Nucleus accumbens (tissue), 56 donors: ENCODE measurements around the gene TPD52L1.

Experiments
- DNase-seq, 56 donors: peaks; one replicate each; lab custom pipeline; 2025; lab: John Stamatoyannopoulos, UW

The TPD52L1 gene

DNA sequence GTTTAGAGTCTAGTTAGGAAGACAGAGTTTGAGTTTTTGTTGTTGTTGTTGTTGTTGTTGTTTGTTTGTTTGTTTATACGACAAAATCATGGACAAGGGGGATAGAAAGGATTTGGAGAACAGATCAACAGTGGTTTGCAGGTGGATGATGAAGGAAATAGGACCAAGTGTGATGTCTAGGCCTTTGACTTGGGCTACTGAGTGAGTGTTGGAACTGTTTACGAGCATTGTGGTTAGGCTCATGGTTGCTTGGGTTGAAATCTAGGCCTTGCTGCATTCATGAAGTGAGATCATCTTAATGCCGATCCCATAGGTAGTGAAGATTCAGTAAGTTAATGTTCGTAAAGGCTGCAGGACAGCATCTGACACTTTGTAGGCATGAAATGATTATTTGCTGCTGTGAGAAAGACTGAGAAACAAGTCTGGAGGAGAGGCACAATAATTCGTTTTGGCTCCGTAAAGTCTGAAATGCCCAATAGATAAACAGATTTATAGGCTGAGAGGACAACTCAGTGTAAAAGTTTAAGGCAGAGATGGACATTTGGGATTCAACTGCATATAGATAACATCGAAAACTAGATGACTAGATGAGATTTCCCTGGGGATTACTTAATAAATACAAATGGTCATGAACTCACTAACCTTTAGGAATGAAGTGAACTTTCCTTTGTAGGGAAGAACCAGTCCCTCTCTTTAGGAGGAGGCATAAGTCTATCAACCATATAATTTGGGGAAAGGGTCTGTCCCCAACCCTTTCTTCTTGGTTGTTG is 78.2 kb downstream of the TPD52L1 start:
- no peak for DNase-seq

DNA sequence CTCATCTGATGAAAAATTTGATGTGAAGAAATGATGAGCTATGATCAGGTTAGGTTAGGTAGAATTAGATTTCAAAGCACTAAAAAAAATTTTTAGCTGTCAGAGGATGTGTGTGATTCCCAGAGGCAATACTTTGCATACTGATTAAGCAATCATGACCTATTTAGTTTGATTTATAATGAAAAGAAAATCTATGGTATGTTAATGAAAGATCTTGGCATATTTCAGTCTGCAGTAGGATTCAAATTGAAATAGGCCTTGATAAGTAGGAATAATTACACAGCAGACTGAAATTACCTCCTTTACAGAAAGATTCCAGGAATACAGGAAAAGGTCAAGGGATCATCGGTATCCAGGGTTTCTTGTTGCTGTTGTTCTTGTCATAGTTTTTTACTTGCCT is 78.9 kb downstream of the TPD52L1 start:
- DNase-seq: no peak

DNA sequence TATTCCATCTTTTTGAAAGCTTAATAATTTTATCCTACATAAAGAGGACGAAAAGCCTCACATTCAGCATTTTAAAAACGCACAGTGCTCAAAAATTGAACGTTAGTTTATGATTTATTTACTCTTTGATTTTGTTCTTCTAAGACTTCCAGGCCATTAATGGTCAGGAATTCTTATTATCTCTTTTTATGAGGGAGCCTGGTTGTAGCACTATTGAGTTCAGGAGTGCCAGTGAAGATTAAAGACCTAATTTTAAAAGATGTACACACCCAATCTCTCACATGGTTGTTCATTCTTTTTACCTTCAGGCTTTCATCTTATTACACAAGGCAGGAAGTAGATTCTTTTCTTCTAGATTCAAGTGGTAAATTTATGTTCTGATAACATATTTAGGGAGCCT is 79.6 kb downstream of the TPD52L1 start:
- DNase-seq: no peak

DNA sequence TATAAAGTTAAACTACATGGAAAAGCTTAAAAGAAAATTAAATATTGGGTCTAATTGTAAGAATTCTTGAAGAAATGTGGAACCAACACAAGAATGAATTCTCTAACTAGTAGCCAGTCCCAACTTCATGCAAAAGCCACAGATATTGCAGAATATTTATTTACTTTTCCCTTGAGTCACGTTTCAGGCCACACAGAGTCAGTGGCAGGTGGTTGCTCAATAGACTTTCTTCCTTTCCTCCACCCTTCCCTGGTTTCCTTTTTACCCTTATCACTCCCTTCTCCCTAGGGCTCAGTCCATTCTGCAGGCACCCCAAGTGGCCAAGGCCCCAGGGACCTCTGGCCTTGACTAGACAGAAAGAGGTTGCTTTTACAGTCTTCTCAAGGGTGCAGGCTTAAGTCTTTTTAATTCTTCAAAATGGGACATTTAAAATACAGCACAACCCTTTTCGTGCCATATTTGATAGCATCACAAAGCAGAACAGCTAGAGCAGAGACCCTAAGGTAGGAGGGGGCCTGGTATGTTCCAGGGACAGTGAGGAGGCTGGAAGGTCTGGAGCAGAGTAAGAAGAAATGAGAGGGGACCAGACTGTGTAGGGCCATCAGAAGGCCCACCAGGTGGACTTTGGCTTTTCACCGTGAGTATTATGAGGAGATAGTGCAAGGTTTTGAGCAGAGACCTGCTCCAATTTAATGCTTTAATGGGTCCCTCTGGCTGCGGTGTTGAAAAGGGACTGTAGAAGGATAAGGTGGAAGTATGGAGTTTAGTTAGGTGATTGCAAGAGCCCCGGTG is 83.2 kb downstream of the TPD52L1 start:
- DNase-seq: no peak

DNA sequence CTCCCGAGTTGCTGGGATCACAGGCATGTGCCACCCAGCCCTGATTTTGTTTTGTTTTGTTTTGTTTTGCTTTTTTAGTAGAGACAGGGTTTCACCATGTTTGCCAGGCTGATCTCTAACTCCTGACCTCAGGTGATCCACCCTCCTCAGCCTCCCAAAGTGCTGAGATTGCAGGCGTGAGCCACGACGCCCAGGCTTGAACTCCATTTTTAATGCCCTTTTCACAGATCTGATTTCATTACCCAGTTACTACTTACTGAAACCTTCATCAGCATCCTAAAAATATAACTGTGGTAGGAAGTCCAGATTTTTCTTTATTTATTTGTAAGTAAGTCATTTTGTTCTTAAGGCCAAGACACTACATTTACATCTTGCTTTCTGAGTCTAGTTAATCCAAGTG is 84.2 kb downstream of the TPD52L1 start:
- DNase-seq: no peak

DNA sequence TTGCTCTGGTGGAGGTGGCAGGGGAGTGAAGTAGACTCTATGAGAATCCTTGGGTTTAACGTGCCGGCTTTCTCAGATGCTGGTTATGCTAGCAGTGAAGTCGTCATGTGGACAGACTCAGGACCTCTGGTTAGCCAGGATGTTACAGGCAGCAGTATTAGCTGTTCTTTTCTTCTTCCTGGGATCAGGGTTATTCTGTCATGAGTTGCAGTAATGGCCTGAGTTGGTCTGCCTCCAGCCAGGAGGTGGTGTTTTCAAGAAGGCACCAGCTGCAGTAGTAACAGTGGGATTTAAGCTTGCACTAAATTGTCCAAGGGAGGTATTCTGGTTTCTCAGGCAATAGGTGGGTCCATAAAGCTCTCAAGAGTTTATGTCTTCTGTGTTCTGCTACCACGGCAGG is 91.5 kb downstream of the TPD52L1 start:
- DNase-seq: no peak

DNA sequence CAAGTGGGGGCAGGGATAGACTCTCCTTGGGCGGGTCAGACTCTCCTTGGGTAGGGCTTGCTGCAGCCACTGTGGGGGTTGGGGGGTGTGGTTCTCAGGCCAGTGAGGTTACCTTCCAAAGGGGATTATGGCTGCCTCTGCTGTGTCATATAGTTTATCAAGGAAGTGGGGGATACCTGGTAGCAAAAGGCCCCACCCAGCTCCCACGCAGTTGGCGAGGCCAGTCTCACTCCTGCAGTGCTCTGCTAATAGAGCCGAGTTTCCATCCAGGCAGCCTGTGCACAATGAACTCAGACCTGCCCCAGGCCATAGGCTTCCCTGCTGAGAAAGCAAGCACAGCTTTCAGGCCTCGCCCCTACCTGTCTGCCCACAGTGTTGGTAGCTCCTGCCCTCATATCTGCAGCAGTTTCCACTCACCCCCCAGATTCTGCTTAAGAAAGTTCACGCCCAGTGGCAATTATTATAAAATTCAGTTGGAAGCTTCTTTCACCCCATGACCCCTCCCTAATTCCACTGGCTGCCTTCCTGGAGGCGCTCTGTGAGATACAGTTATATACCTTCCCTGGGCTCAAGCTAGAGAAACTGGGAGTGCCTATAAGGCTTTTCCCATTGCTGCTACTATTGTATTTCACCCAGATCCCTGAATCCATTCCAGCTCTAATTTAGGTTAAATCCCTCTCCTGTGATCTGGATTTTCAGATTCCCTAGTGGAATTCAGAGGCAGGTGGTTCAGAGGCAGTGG is 92.1 kb downstream of the TPD52L1 start:
- no peak for DNase-seq

DNA sequence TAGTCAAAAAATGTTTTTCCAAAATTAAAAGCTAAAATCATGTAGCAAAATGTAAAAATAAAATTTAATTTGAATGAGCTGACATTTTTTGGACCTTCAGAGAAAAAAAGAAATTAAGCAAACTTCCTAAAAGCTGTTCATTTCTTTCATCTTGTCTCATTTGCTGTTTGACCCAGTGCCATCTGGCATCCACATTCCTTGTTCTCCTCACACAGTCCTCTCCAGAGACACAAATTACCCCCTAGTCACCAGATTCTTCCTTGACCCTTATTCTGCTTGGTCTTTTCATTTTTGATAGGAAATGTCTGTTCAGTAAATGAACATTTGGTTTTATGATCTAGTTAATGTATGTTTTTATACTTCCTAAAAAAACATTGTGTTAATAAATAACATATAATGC is 93.0 kb downstream of the TPD52L1 start:
- no peak for DNase-seq

DNA sequence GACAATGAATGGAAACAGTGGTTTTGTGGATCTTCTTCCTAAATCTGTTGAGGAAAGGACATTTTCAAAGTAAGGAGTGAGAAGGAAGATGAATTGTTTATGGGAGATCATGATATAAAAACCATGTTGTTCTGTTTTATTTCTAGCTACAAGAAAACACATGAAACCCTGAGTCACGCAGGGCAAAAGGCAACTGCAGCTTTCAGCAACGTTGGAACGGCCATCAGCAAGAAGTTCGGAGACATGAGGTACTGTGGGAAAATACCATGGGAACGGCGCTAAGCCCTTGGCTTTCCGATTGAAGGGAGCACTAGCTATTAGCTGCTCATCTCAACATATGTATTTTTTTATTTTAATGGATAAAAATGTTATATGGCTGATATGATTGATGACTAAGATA is 94.6 kb downstream of the TPD52L1 start:
- DNase-seq: no peak

DNA sequence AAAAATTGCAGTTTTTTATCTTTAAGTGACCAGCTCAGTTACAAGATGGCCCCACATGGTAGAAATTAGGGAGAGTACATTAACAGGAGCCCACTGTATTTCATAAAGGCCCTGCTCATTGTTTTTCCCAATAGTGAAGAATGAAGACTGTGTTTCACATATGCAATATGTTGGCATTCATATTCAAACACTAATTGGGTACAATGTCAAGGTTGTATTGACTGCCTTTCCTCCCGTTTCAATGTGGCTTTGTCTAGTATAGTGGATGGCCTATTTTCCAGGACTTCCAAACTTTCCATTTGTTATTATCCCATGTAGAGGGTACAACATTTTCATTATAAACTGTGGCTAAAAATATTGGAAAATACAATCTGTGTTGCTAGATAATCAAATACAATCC is 96.9 kb downstream of the TPD52L1 start:
- DNase-seq: no peak

DNA sequence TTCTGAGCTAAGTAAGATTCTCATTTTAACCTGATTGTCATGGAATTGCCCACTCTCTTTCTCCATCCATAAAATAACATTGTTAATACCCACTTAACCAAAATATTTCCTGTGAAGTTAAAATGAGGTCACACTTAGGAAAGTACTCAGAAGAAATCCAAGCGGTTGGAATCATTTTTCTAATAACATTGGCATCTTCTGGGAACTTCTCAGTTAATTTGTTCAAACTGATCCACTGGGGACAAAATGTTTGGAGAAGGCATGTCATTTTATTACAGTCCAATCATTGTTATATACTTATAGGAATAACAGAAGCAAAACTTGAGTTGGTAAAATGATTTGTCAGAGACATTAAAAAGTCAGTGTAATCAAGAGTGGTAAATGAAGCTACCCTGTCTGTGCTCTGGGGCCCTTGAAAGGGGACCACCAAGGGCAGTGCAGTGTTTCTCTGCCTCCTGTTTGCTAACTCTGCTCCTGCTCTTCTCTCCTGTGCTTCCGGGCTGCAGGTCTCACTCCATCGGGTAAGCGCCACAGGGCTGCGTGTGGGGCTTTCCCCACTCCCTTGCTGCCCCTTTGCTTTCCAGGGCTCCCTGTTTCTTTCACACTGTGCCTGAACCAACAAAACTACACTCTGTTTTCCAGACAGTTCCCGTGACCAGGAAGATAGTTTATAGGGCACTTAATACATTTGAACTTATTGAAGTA is 98.1 kb downstream of the TPD52L1 start:
- no peak for DNase-seq

DNA sequence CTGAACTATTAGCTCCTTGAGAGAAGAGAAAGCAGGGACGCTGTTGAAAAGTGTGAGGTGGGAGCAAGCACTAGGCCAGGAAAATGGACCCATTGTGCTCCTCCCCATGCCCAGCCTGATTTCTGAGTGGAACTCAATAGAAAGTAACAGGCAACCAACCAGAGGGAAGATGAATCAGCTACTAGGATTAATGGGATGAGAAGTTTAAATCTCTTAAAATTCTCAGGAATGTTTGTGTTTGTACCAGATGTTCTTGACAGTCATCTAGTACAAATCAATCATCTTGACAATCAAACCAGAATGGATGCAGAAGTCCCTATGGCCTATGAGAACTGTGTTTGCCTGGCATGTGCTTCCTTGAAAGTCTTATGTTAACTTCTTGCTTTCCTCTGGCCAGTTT is 99.3 kb downstream of the TPD52L1 start:
- no peak for DNase-seq

DNA sequence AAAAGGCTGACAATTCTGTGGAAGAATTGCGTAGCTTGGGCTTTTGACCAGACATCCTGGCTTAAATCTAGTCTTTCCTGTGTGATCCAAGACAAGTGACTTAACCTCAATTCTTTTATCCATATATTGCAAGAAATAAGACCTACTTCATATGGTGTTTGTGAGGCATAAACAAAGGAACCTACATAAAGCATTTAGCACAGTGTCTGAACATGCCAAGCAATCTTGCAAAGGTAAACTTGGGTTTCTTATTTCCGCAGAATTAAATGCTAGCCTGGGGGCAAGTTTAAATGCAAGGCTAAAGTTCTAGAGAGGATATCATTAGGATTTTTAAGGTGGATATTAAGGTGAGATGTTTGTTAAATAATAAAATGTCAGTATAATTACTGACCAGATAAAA is 100.3 kb downstream of the TPD52L1 start:
- DNase-seq: no peak

DNA sequence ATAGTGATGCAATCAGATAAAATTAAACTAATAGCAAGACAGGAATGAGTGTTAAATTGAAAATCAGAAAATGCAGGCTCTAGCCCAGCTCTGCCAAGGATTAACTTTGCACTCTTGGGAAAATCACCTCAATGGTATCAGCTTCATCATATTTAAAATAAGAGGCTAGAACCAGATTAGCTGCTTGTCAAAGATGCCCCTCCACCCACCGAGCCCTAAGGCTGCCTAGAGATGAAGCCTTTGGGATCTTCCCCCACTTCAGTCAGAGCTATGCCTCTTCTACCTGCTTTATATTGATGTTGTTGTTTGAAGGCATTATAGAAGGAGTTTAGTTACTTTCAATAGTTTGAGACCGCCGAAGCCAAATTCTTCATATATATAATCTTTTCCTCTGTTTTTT is 100.7 kb downstream of the TPD52L1 start:
- no peak for DNase-seq

DNA sequence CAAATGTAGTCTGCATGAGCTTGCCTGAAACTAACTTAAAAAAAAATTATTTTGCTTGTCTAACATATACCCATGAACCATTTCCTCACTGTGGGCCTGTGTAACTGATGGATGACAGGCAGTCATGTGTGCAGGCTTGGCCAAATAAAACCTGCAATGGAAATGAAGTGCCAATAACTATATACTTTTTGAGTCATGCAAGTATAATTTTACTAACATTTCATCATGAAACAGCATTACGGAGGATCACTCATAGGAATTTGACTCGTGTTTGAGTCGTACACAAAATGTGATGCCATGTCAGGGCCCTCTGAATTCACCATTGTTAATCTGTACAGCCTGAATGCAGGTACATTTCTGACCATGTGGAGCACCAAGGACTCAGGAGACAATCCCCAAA is 101.6 kb downstream of the TPD52L1 start:
- DNase-seq: no peak

DNA sequence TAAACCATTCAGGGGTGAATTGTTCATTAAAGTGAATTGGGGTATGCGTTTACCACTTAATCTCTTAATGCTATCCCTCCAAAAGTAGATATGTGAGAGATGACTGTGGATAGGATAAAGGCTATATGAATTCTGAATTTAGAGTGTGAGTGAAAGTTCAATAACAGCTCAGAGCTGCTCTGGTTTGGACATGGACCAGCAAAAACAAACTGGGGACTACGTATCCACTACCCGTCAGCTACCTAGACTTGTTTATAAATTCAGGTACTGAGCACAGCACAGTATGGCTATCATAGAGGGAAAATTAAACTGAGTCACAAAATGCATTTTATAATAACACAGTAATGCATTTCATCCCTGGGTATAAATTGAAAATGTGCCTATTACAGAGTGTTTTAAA is 103.8 kb downstream of the TPD52L1 start:
- DNase-seq: no peak

DNA sequence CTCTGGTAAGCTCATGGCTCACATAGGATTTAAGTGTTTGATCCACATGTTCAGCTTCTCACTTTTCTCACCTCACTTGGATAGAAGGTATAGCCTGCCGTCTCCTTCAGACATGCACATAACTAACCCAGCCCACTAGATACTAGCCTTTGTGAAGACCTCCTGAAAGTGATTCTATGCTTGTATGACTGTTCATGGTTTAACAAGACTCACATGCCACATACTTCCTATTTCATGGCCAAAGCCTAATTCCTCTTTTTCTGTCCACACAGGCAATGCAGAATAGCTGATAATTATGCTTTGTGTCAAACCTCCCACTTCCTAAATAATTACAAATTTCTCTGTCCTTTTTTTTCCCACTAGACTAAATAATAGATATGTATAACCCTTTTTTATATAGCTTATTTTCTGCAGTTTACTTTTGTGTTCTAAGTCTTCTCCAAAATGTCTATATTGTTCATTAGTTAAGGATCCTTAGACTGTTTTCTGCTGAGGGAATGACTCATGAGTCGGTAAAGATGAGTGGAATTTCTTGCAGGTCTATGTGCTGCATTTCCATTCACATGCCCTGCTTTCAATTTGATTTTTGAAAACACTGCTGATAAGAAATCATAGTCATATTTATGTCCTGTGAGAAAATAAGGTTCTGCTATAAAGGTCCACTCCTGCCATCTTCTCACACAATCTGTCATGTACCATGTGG is 105.2 kb downstream of the TPD52L1 start:
- DNase-seq: no peak

DNA sequence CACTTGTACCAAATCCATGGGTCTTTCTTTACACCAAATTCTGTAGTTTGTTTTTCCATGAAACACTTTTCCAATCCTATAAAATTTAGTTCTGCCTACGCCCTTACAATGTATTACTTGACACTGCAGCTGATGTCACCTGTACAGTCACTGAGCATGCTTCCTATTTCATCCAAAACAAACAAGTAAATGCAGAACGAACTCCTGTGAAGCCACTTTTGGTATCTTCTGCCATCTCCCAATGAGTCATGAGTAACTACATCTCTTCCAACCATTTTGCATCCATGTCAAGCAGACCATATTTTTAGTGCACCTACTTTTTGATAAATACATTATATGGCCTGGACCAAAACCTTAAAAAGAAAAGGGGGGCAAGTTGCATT is 105.8 kb downstream of the TPD52L1 start:
- DNase-seq: no peak

DNA sequence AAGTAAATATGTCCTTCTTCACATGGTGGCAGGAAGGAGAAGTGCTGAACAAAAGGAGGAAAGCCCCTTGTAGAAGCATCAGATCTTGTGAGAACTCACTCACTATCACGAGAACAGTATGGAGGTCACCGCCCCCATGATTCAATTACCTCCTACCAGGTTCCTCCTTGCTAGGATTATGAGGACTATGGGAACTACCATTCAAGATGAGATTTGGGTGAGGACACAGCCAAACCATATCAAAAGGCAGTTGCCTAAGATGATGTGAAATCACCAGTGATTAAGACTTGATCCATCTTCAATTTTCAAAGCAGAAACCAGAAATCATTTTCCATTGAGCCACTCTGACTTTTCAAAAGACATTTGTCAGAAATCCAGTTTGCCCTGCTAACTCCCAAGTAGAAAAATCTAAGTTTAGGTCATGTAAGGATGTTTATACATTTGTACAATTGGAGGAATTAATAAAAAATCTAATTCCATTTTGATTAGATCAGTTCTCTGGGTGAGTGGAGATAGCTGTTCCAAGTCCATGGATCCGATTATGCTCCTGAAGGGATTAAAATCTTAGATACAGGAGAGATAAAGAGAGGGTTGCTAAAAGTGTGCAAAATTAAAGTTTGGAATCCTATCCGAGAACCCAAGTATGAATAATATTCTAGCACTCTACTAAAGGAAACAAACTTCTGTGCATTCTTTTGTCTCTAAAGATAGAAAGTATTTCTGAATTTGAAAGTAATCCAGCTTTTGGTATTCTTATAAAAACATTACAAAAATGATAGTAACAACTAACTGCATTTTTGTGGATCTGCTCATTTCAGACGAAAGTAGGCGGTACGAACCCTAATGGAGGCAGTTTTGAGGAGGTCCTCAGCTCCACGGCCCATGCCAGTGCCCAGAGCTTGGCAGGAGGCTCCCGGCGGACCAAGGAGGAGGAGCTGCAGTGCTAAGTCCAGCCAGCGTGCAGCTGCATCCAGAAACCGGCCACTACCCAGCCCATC is 108.7 kb downstream of the TPD52L1 start:
- DNase-seq: no peak
